ENCODE data around the gene MYO3B. TPM values are rescaled to one million over a fixed set of nuclear protein-coding genes. Genes with fewer than 3 reads are reported as not detected.
"Not testable (repeated sequence)": the region's sequence is repeated elsewhere in the genome, so short reads cannot be mapped to it uniquely, and the experiment has no call there.

MYO3B gene
- total RNA-seq, 1 experiment from 2014 or later = 0.50 TPM

GRCh38 chr2:170261566-170261965 is 83.6 kb downstream of the MYO3B start (continued):
- TF ChIP-seq, protein P1, sequence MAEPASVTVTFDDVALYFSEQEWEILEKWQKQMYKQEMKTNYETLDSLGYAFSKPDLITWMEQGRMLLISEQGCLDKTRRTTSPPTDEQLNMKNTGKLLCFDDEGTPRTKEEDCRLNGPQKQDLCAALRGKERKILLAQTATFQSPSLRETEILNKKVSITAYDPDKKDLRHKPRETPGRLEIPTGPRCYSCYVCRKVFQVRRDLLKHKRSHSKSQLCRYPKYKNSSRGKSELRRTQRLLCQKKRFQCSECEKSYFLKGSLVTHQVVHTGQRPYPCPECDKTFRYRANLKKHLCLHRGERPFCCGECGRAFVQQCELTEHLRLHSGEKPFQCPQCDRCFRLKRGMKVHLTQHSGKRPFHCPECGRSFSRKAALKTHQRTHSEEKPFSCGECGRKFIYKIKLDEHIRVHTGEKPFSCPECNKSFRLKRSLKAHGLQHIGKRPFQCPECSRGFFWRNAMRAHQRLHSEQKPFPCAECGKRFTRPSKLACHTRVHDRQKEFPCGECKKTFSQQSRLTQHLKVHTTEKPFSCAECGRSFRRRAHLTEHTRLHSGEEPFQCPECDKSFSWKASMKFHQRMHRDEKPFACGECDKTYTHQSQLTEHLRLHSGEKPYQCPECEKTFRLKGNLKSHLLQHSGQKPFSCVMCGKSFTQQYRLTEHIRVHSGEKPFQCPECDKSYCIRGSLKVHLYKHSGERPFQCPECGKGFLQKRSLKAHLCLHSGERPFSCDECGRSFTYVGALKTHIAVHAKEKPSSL (CRISPR knock-in tag; conservative IDR thresholded peaks at IDR 0.05) = no peak
- no peak for TF ChIP-seq SP1 (CRISPR knock-in tag; conservative IDR thresholded peaks at IDR 0.05)
- TF ChIP-seq, protein P2, sequence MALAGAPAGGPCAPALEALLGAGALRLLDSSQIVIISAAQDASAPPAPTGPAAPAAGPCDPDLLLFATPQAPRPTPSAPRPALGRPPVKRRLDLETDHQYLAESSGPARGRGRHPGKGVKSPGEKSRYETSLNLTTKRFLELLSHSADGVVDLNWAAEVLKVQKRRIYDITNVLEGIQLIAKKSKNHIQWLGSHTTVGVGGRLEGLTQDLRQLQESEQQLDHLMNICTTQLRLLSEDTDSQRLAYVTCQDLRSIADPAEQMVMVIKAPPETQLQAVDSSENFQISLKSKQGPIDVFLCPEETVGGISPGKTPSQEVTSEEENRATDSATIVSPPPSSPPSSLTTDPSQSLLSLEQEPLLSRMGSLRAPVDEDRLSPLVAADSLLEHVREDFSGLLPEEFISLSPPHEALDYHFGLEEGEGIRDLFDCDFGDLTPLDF (CRISPR knock-in tag; IDR thresholded peaks at IDR 0.05) = no peak

DNA sequence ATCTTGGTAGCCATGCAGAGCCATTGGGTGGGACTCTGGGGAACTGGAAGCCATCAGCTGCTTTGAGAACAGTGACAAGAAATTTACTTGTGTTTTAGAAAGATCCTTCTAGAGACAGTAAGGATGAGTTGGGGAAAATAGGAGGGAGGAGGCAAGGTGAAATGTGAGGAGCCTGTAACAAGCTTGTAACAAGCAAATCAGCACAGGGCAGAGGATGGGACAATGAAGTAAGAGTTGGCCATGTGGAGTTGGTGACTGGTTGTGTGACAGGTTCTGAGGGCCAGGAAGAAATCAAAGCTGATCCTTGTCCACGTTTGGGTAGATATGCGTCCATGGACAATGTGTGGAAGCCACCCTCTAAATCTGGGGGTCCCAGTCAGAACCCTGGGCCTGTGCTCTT is 84.4 kb downstream of the MYO3B start:
- H3K4me3 Mint-ChIP-seq = no peak overlapping the region
- ATAC-seq (no peak), DNase-seq (ENCODE audit: low spot score) (no peak)
- peaks cover 33% of the 10 kb centered on the region for H3K36me3 Mint-ChIP-seq
- CTCF ChIA-PET = no interaction called here
- peaks cover 51% of the 10 kb centered on the region for H3K9me3 Mint-ChIP-seq
- no peak overlapping the region for H3K27ac Mint-ChIP-seq
- POLR2A ChIA-PET = no interaction called here
- H3K4me1 Mint-ChIP-seq = no peaks in the 10 kb centered on the region
- peaks cover 3% of the 10 kb centered on the region for H3K27me3 Mint-ChIP-seq (ENCODE audit: low read depth)
- TF ChIP-seq FOXK1 (CRISPR knock-in tag; IDR thresholded peaks at IDR 0.05) = no peak
- no peak for TF ChIP-seq OVOL2 (CRISPR knock-in tag; IDR thresholded peaks at IDR 0.05; ENCODE audit: borderline replicate concordance)
- TF ChIP-seq PRRX2 (CRISPR knock-in tag; IDR thresholded peaks at IDR 0.05) = no peak
- no peak for TF ChIP-seq SMAD3 (CRISPR knock-in tag; IDR thresholded peaks at IDR 0.05; ENCODE audit: borderline replicate concordance)
- TF ChIP-seq NR2C2 (CRISPR knock-in tag; IDR thresholded peaks at IDR 0.05) = no peak
- no peak for TF ChIP-seq ZNF121 (CRISPR knock-in tag; IDR thresholded peaks at IDR 0.05)
- TF ChIP-seq ARID4B (CRISPR knock-in tag; IDR thresholded peaks at IDR 0.05; ENCODE audit: borderline replicate concordance) = no peak
- no peak for TF ChIP-seq SMAD4 (CRISPR knock-in tag; IDR thresholded peaks at IDR 0.05)
- TF ChIP-seq E2F4 (CRISPR knock-in tag; IDR thresholded peaks at IDR 0.05; ENCODE audit: borderline replicate concordance, low read depth) = no peak
- TF ChIP-seq NFATC4 (CRISPR knock-in tag; IDR thresholded peaks at IDR 0.05) = no peak
- TF ChIP-seq MLX (CRISPR knock-in tag; IDR thresholded peaks at IDR 0.05) = no peak

DNA sequence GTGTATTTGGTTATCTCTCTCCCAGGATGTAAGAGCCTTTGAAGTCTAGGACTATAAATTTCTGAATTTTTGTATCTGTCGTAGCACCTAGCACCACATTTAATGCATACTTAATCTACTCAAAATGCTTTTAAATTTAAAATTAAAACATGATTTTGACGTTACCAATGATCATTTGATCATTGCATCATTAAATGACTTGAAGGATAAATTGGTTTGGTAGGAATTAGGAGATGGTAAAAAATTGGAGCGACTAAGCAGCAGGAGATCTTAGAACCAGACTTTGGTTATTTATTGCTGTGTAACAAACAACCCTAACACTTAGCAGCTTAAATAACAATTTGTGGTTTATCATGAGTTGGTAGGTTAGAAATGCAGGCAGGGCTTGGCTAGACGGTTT is 84.9 kb downstream of the MYO3B start:
- no peak for TF ChIP-seq ZNF263 (CRISPR knock-in tag; IDR thresholded peaks at IDR 0.05; ENCODE audit: low read depth)
- Mint-ChIP-seq H3K27me3 (ENCODE audit: low read depth) (peaks cover 3% of the 10 kb centered on the region), H3K4me1 (no peaks in the 10 kb centered on the region), H3K4me3 (no peak overlapping the region), H3K27ac (no peak overlapping the region), H3K36me3 (peaks cover 33% of the 10 kb centered on the region), H3K9me3 (peaks cover 51% of the 10 kb centered on the region)
- ATAC-seq = no peak
- DNase-seq (ENCODE audit: low spot score) = no peak
- CTCF ChIA-PET = no interaction called here
- POLR2A ChIA-PET = no interaction called here

- peaks cover 51% of the 10 kb centered on the region for H3K9me3 Mint-ChIP-seq
These were observed 86.0 kb downstream of the MYO3B start for GRCh38 chr2:170263728-170264521.

More at GRCh38 chr2:170263728-170264521, 86.0 kb downstream of the MYO3B start:
- DNase-seq (ENCODE audit: low spot score); POLR2A ChIA-PET; H3K27me3 Mint-ChIP-seq (ENCODE audit: low read depth); H3K4me1 Mint-ChIP-seq; ATAC-seq; H3K4me3 Mint-ChIP-seq; H3K27ac Mint-ChIP-seq: not testable (repeated sequence)
- H3K36me3 Mint-ChIP-seq = peaks cover 33% of the 10 kb centered on the region
- CTCF ChIA-PET = interaction anchor here (1.0 kb wide), 1 partner anchor 101 kb away, joined by 3 read pairs; no protein-coding TSS in a partner anchor

Measured in WTC11 (cell line).